HG03135 (cell line): ENCODE data around the gene RALA.

Experiments
- ATAC-seq: cut with Tn5 transposase; IDR thresholded peaks from one replicate; pipeline ENCODE4 v1.9.1; 2021; ENCODE audit warnings: mild to moderate bottlenecking, moderate library complexity; ENCODE audit not compliant: unreplicated experiment

The RALA gene

DNA sequence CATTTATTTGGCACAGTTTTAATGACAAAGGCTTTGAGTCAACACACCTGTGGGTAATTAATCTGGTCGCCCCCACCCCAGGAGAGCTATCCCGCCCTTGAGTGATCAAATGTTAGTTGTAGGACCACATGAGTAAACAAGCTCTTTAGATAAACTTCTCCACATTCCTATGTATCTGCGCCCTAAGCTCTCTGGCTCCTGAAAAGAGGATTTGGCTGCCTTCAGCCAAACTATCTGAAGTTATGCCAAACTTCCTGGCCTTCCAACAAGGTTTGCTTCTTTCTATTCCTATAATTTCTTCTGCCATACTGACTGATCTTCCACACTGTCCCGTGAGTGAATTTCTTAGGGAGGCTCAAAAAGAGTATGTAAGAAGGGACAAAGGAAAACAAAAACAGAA lies 134.2 kb downstream of the RALA start:
- no peak for ATAC-seq
